Prostate gland (tissue), 2 donors: ENCODE measurements around the gene TAX1BP1.

Experiments used
- CTCF ChIP-seq, 4 experiments: fragments of 200-600 bp in 2 of 4; fragments of 450-650 bp in 2 of 4; sonication (generic) in 2 of 4; IDR thresholded peaks; 1 replicate in 3 of 4; 2 replicates in 1 of 4; pipeline ENCODE4 v1.5.1; 2016 to 2019; ENCODE audit warnings: antibody characterized with exemption in 4 of 4, mild to moderate bottlenecking in 2 of 4, moderate library complexity in 2 of 4
- POLR2A ChIP-seq: fragments of 450-650 bp; IDR thresholded peaks from one replicate; pipeline ENCODE4 v1.6.1; 2016; ENCODE audit warnings: antibody characterized with exemption, mild to moderate bottlenecking
- POLR2AphosphoS5 ChIP-seq: sonication (generic); formaldehyde crosslinking; IDR thresholded peaks from one replicate; pipeline ENCODE4 v1.6.1; 2017; ENCODE audit warnings: antibody characterized with exemption

- TF ChIP-seq CTCF (IDR thresholded peaks at IDR 0.05) (no peak), POLR2A (no peak), POLR2AphosphoS5 (no peak)
Observed at GRCh38 chr7:27840313-27840712, 100.4 kb downstream of the TAX1BP1 start.
